Spleen (tissue), 11 donors: ENCODE data around the gene TCF12. TPM values are rescaled to one million over a fixed set of nuclear protein-coding genes. Genes with fewer than 3 reads are reported as not detected.

Source experiments
- DNase-seq: peaks from one replicate; pipeline ENCODE4 v3.0.0-alpha.2; 2020
- H3K27ac ChIP-seq, 8 donors: fragments of 200-600 bp; sonication (generic) in 7 of 8; 1 replicate in 4 of 8; 2 replicates in 4 of 8; pipeline versions ENCODE4 v1.5.0 to v1.8.0; 2016 to 2021; ENCODE audit warnings: inconsistent platforms in 4 of 8, mild to moderate bottlenecking in 4 of 8, moderate library complexity in 1 of 8
- H3K27me3 ChIP-seq, 7 donors: fragments of 200-600 bp; sonication (generic) in 6 of 7; replicated peaks in 1 of 7; 1 replicate in 4 of 7; 2 replicates in 3 of 7; pipeline versions ENCODE4 v1.5.0 to v1.8.0; 2016 to 2021; ENCODE audit warnings: inconsistent platforms in 3 of 7, mild to moderate bottlenecking in 1 of 7
- H3K36me3 ChIP-seq, 6 donors: fragments of 200-600 bp; sonication (generic) in 5 of 6; 1 replicate in 4 of 6; 2 replicates in 2 of 6; pipeline versions ENCODE4 v1.5.0 to v1.8.0; 2016 to 2021; ENCODE audit warnings: inconsistent platforms in 2 of 6
- H3K4me1 ChIP-seq, 6 donors: fragments of 200-600 bp; sonication (generic) in 5 of 6; 1 replicate in 3 of 6; 2 replicates in 3 of 6; pipeline versions ENCODE4 v1.5.0 to v1.8.0; 2016 to 2021; ENCODE audit warnings: inconsistent platforms in 3 of 6
- H3K4me3 ChIP-seq, 8 donors: fragments of 200-600 bp; sonication (generic) in 7 of 8; 1 replicate in 4 of 8; 2 replicates in 4 of 8; pipeline versions ENCODE4 v1.5.0 to v1.8.0; 2016 to 2021; ENCODE audit warnings: inconsistent platforms in 4 of 8, mild to moderate bottlenecking in 4 of 8, moderate library complexity in 2 of 8
- H3K9me3 ChIP-seq, 8 donors: fragments of 200-600 bp; sonication (generic) in 7 of 8; 1 replicate in 4 of 8; 2 replicates in 4 of 8; pipeline versions ENCODE4 v1.5.0 to v1.8.0; 2016 to 2021; ENCODE audit warnings: inconsistent platforms in 4 of 8
- CTCF ChIP-seq, 11 experiments: fragments of 200-600 bp in 7 of 11; fragments of 450-650 bp in 4 of 11; sonication (generic) in 4 of 11; IDR thresholded peaks in 8 of 11; conservative IDR thresholded peaks in 3 of 11; 1 replicate in 7 of 11; 2 replicates in 4 of 11; pipeline versions ENCODE4 v1.4.0 to v1.8.0; 2016 to 2021; ENCODE audit warnings: antibody characterized with exemption in 11 of 11, inconsistent platforms in 4 of 11, mild to moderate bottlenecking in 1 of 11
- POLR2A ChIP-seq, 3 donors: fragments of 450-650 bp; IDR thresholded peaks; one replicate each; pipeline ENCODE4 v1.5.1; 2017; ENCODE audit warnings: antibody characterized with exemption in 3 of 3, mild to moderate bottlenecking in 1 of 3
- POLR2AphosphoS5 ChIP-seq, 3 donors: sonication (generic); formaldehyde crosslinking; IDR thresholded peaks; one replicate each; pipeline ENCODE4 v1.5.1; 2017; ENCODE audit warnings: antibody characterized with exemption in 3 of 3
- whole genome bisulfite sequencing, 5 donors: extraction: QIAGEN DNeasy Blood & Tissue Kit in 3 of 5; methylation state at CpG; one replicate each; pipeline versions ENCODE4 v1.1.5 to v1.1.7; 2013 to 2018; 5-methylcytosine and 5-hydroxymethylcytosine counted together
- intact Hi-C: fragments of 100-400 bp; cut with DNase I; formaldehyde crosslinking; loops from one replicate; pipeline ENCODE4 v1.15.0; 2023; ENCODE audit warnings: low total_unique reads
- polyA plus RNA-seq, 3 donors: library from polyadenylated mRNA; stranded (reverse); fragments of 200-250 nt; gene quantifications; one replicate each; pipeline ENCODE4 v1.2.1, GENCODE V29; 2013
- total RNA-seq, 7 donors: library from RNA; depleted of rRNA in 3 of 7; stranded (reverse); fragments of >200 nt in 3 of 7; fragmentation: NEBNext Ultra II Directional in 4 of 7; extraction: Animal tissue kit (Norgen Biotek cat#: 25700) in 4 of 7; gene quantifications; one replicate each; pipeline versions ENCODE4 v1.1.0 to v1.2.1, GENCODE V29; 2016 to 2021
- donor health status: healthy with polysubstance abuse.
- donor health status: DM: no; HTN: no; CAD: no; lungs with moderate emphysema.
- donor health status: DM: no; HTN: no; CAD: no.
- donor health status: Bipolar disorder and iron deficiency.
- donor health status: healthy.
- donor health status: DM: no; HTN: no; CAD: no.
- donor health status: DM: yes; HTN: yes; CAD: no.

TCF12 gene
- total and polyA plus RNA-seq, 10 donors = 8.3 to 139 (median 111) TPM

- Histone ChIP-seq H3K4me3 (no peak overlapping the region), H3K27ac (no peak overlapping the region), H3K36me3 (peaks cover 0 to 3% (median 0%) of the 10 kb centered on the region in 6 donors), H3K4me1 (peaks cover 0 to 23% (median 5%) of the 10 kb centered on the region in 6 donors), H3K27me3 (no peaks in the 10 kb centered on the region), H3K9me3 (no peaks in the 10 kb centered on the region)
- no peak for DNase-seq
- intact Hi-C loops = no loop called here
- 85 to 90% (median 86%) methylated on average over 11 of the region's 11 CpGs for WGBS, 5 donors
- TF ChIP-seq POLR2AphosphoS5 (IDR thresholded peaks at IDR 0.05) (no peak), POLR2A (IDR thresholded peaks at IDR 0.05) (no peak), CTCF (IDR thresholded peaks at IDR 0.05 in 8 of 11, conservative IDR thresholded peaks at IDR 0.05 in 3 of 11) (no peak)
Measured at GRCh38 chr15:57205027-57205855, 286.8 kb downstream of the TCF12 start.

GRCh38 chr15:57205996-57206395, 287.6 kb downstream of the TCF12 start:
- TF ChIP-seq POLR2A (IDR thresholded peaks at IDR 0.05) = no peak
- no peak for TF ChIP-seq POLR2AphosphoS5 (IDR thresholded peaks at IDR 0.05)
- TF ChIP-seq CTCF (IDR thresholded peaks at IDR 0.05 in 8 of 11, conservative IDR thresholded peaks at IDR 0.05 in 3 of 11) = no peak
- H3K27me3 ChIP-seq = no peaks in the 10 kb centered on the region
- peaks cover 0 to 20% (median 5%) of the 10 kb centered on the region in 6 donors for H3K4me1 ChIP-seq
- intact Hi-C loops = no loop called here
- no peak for DNase-seq
- no peak overlapping the region for H3K27ac ChIP-seq
- H3K9me3 ChIP-seq = no peaks in the 10 kb centered on the region
- H3K36me3 ChIP-seq = peaks cover 0 to 3% (median 0%) of the 10 kb centered on the region in 6 donors
- H3K4me3 ChIP-seq = no peak overlapping the region
- WGBS, 5 donors = 86 to 94% (median 93%) methylated on average over 3 of the region's 3 CpGs

GRCh38 chr15:57213862-57214261, 295.4 kb downstream of the TCF12 start:
- Histone ChIP-seq H3K27ac (no peak overlapping the region), H3K4me1 (peaks cover 6 to 56% (median 27%) of the 10 kb centered on the region in 6 donors), H3K9me3 (no peaks in the 10 kb centered on the region), H3K27me3 (no peaks in the 10 kb centered on the region), H3K4me3 (no peak overlapping the region), H3K36me3 (no peaks in the 10 kb centered on the region)
- 29 to 43% (median 36%) methylated on average over 4 of the region's 4 CpGs for WGBS, 5 donors
- TF ChIP-seq POLR2AphosphoS5 (IDR thresholded peaks at IDR 0.05) = no peak
- TF ChIP-seq POLR2A (IDR thresholded peaks at IDR 0.05) = no peak
- TF ChIP-seq CTCF (IDR thresholded peaks at IDR 0.05 in 8 of 11, conservative IDR thresholded peaks at IDR 0.05 in 3 of 11) = peak in 8 of 11 experiments; percentile 16 to 42 (median 37)
- intact Hi-C loops = no loop called here
- DNase-seq = no peak

GRCh38 chr15:57215326-57215725, 296.9 kb downstream of the TCF12 start:
- no peak for DNase-seq
- Histone ChIP-seq H3K36me3 (no peaks in the 10 kb centered on the region), H3K9me3 (no peaks in the 10 kb centered on the region), H3K27ac (no peak overlapping the region), H3K27me3 (no peaks in the 10 kb centered on the region), H3K4me1 (peaks cover 6 to 65% (median 35%) of the 10 kb centered on the region in 6 donors), H3K4me3 (no peak overlapping the region)
- WGBS, 5 donors = 71 to 88% (median 83%) methylated on average over 3 of the region's 3 CpGs
- TF ChIP-seq CTCF (IDR thresholded peaks at IDR 0.05 in 8 of 11, conservative IDR thresholded peaks at IDR 0.05 in 3 of 11) (no peak), POLR2A (IDR thresholded peaks at IDR 0.05) (no peak), POLR2AphosphoS5 (IDR thresholded peaks at IDR 0.05) (no peak)
- intact Hi-C loops = no loop called here
